GM21423 (cell line): Measurements from ENCODE around the gene PNKP.
A peak's percentile ranks its signal among the peaks of the same experiment; 100 is the strongest.

ENCODE experiments used
- ATAC-seq: cut with Tn5 transposase; IDR thresholded peaks from one replicate; pipeline ENCODE4 v1.9.1; 2021; ENCODE audit warnings: mild to moderate bottlenecking, moderate library complexity; ENCODE audit not compliant: unreplicated experiment

The PNKP gene

DNA sequence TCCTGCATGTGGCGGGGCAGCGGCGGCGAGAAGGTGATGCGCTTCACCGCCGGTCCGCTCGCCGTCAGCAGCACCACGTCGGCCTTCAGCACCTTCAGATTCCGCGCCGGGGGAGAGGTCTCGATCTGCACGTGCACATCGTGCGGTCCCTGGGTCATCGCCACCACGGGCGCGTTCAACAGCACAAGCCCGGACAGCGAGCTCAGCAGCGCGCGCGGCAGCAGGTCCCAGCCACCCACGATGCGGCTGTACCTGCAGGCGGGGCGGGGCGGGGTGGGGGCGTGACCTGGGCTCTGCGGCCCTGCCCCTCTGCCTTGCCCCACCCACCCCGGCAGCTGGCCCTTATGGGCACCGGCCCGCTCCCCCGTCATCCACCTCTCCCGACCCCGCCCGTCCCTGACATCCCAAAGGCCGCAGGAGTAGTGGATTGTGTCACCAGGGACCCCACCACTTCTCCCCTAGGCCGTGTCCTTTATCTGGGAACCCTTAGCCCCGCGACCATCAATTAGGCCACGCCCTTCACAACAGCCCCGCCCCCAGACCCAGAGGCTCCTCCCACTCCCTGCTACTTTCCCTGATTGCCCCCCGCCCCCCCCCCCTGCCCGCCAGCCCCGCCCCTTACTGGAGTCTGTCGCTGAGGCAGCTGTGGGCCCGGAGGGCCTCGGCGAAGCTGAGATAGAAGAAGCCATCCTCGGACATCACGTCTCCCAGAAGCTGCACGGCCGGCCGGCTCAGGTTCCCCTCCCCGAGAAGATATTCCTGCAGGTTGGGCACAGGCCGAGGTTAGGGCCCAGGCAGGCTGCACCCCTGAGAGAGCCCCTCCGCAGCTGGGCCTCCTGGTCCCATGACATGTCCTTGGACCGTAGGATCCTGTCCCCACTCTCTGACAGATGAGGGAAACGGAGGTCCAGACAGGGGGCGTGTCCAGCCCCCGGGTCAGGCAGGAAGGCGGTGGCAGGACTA, 23.3 kb upstream of the PNKP start:
- ATAC-seq, result no peak

DNA sequence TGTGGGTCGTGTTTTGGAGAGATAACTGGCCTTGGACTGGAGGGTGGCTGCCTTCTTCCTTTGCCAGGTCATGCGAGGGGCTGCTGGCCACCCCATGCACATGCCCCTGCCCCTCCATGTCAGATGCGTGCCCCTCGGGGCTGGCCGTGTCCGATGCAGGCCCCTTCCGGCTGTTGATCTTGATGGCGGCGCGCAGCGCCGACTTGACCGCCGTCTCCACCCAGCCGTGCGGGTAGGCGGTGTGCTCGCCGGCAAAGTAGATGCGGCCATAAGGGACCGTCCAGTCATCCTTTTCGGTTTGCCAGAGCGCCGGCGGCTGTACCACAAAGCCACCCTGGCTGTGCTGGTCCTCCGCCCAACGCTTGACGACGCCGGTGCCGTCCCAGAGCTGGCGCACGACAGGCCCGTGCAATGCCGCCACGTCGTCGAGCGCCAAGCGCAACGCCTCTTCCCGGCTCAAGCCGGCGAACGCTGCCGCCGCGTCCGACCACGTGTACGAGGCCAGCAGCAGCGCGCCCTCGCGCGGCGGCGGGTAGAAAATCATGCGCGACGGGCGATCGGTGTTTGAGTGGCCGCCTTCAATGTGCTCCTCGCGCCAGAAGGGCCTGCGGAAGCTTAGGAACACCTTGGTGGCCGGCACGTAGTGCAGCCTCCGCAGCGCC, 22.4 kb upstream of the PNKP start:
- ATAC-seq, result no peak

DNA sequence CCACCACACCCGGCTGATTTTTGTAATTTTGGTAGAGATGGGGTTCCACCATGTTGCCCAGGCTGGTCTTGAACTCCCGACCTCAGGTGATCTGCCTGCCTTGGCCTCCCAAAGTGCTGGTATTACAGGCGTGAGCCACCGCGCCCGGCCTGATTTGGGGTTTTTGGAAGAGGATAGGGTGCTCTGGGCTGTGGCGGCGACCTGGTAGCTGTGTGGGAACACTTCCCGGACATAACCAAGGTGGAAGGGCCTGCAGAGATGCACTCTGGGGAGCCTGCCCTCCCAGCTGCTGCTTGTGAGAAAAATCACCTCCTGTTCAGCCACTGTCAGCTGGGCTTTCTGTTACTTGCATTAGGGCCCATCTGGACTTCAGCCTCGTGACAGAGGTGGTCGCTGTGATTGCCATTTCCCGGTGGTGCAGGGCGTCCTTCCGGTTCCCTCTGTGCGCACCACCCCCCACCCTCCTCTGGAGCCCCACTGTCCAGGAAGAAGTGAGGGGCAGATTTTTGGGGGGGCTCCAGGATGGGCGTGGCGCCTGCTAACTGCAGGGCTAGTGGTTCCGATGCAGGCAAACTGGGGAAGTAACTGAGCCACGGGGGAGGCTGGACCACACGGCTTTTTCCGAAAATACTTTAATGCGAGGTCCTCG, 21.8 kb upstream of the PNKP start:
- ATAC-seq, result no peak

DNA sequence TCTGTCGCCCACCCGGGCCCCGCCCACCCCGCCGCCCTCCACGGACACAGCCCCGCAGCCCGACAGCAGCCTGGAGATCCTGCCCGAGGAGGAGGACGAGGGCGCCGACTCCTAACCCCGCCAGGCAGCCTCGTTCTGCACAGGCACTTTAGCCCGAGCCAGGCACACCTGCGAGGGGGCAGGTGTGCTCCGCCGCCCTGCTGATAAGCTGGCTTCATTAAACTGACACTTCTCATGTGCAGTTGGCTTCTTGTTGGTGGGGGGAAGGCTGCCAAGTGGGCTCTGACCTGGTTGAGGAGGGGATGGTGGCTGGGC, 21.1 kb upstream of the PNKP start:
- ATAC-seq, result no peak

DNA sequence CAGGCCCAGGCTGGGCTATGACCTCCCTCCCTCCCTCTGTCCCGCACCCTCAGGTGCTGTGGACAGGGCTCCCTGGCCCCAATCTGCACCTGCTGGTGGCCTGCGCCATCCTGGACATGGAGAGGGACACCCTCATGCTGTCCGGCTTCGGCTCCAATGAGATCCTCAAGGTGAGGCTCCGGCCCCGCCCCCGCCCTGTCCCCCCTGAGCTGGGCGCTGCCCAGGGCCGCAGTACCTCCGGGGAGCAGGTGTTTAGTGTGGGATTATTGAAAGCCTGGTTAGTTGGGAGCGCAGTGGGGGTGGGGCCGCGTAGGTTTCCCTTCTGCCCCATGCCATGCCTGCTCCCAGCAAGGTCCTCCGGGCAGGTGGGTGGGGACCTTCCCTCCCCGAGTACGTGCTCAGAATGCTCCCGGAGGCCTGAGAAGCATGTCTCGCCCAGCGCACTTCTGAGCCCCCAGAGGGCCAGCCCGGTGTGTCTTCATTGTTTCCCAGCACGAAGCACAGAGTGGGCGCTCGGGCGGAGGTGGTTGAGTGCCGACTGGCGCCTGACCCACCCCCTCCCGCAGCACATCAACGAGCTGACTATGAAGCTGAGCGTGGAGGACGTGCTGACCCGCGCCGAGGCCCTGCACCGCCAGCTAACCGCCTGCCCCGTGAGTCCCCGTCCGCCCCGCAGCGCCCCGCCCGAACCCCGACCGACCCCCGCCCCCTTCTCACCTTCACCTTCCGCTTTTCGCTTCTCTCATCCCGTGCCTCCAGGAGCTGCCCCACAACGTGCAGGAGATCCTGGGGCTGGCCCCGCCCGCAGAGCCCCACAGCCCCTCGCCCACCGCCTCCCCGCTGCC, 20.5 kb upstream of the PNKP start:
- ATAC-seq, result no peak

DNA sequence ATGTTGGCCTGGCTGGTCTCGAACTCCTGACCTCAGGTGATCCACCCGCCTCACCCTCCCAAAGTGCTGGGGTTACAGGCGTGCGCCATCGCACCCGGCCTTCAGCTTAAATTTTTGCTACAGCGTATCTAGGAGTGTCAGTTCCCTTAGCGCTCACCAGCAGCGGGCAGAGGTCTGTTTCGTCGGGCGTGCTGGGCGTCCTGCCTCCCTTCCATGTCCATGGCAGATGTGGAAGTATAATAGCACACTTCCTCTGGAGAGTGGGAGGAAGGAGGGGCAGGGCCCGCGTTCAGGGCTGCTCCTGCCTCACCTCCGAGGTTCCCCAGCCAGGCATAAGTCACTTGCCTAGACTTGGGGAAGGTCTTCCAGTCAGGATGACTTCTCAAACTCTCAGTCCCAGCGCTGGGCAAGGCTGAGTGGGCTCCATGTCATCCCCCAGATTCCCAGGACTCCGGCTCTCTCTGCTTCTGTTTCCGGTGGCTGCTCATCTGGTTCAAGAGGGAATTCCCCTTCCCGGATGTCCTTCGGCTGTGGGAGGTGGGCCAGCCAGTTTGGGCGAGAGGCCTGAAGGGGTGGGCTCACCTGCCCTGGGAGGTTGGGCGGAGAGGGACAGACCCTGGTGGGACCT, 19.8 kb upstream of the PNKP start:
- ATAC-seq, result no peak

DNA sequence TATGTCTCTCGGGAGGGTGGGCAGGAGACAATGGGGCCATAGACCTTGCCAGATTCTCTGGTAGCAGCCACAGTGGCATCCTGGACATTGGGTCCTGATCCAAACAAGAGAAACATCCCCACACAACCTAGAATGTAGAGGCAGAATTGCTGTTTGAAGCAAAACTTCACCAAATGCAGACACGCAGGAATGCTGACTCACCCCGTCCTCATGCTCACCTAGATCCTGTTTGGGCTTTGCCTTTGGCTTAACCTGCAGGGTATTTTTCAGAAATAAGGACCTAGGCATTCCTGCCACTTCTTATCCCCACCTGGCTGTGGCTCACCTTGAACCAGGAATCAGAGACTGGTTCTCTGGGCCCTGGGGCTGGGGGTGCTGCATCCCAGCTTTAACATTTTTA, 17.4 kb upstream of the PNKP start:
- no peak for ATAC-seq

DNA sequence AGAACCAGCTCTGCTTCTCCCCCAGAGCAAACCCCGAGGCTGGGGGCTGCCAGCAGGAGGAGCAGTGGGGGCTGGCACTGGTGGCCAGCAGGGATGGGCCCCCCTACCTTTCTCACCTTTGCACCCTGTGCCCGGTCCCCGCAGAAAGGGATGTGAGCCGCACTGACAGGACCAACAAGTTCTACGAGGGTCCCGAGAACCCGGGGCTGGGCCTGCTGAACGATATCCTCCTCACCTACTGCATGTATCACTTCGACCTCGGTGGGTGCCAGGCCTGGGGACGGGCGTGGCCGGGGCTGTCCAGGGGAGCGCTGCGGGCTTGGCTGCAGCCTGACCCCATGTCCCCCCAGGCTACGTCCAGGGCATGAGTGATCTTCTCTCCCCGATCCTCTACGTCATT, 16.7 kb upstream of the PNKP start:
- ATAC-seq, result no peak

DNA sequence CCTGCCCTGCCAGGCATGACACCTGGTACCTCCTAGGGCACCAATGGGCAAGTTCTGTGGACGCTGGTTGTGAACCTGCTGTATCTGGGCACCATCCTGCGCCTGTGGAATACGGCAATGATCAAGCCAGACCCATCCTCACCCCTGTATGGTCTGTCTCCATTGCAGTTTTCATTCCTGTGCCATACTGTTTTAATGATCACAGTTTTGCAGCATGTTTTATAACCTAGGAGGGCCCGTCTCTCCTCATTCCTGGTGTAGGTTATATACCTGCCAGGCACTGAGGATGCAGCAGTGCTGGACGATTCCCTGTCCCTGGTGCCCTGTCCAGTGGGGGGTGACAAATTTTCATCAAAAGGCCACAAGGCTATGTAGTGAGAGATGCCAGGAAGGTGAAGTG, 15.7 kb upstream of the PNKP start:
- ATAC-seq, result no peak

DNA sequence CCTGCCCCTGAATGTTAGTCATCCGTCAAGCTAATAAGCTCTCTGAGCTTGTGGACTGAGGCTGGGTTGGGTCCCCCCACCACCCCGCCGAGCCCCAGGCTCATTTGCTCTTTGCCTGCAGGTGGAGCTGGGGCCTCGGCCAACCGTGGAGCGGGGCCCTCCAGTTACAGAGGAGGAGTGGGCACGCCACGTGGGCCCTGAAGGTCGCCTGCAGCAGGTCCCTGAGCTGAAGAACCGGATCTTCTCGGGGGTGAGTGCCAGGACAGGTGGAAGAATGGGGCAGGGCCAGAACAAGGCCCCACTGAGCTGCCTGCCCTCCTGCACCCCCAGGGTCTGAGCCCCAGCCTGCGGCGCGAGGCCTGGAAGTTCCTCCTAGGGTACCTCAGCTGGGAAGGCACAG, 15.3 kb upstream of the PNKP start:
- ATAC-seq, result no peak

DNA sequence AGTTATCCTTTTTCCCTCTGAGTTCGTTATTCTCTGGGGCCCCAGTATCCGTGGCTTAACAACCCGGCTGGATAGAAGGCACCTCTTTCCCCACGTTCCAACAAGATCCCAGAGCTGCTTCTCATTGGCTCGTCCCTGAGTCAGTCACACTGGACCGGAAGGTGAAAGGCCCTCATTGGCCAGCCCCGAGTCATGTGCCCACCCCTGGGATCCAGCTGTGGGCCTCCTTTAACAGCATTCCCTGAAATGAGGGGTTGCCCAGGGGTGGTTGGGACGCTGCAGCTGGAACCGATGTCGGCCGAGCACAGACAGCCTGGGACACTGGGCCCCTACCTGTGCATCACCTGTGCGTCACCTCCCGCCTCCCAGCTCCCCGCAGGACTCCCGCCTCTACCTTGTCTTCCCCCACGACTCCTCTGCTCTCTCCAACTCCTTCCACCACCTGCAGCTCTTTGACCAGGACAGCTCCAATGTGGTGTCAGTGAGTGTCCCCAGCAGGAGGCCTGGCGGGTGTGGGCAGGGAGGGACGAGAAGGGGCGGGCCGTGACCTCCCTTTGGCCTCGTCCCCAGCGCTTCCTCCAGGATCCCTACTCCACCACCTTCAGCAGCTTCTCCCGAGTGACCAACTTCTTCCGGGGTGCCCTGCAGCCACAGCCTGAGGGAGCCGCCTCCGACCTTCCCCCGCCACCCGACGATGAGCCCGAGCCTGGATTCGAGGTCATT, 14.5 kb upstream of the PNKP start:
- ATAC-seq, result no peak

DNA sequence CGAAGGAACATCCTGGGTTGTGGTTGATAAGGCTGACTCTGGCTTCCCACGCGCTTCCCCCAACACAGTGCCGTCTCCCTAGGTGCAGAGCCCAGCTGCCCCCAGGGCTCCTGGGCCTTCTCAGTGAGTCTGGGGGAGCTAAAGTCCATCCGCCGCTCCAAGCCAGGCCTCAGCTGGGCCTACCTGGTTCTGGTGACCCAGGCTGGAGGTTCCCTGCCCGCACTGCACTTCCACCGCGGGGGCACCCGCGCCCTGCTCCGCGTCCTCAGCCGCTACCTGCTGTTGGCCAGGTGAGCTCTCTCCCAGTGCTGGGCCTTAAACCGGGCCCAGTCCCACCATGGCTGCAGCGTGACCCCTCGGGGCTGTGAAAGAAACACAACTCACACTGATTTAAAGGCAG, 13.8 kb upstream of the PNKP start:
- no peak for ATAC-seq

DNA sequence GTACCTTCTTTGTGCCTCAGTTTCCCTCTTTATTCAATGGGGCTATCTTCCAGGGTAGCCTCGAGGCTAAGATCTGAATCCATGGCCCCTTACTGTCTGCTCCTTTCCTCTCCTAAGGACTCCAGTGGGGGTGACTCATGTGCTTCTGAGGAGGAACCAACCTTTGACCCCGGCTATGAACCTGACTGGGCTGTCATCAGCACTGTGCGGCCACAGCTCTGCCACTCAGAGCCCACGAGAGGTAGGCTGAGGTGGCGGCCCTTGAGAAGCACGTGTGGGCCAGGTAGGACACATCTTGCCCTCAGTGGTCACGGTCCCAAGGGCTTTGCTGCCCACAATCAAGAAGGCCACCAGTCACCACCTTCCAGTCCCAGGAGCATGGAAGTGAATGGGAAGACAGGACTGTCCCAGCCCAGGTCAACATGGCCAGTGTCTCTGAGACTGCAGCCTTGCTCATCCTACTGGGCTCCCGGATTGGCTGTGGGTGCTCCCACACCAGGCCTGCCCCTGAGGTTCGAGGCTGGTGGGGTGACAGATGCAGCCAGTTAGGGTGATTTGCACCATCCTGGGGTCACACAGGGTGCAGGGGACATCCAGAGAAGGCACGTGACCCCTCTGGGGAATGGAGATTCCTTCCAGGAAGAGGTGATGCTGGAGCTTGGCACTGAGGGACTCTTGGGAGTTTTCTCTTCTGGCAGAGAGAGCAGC, 12.9 kb upstream of the PNKP start:
- ATAC-seq, result no peak

DNA sequence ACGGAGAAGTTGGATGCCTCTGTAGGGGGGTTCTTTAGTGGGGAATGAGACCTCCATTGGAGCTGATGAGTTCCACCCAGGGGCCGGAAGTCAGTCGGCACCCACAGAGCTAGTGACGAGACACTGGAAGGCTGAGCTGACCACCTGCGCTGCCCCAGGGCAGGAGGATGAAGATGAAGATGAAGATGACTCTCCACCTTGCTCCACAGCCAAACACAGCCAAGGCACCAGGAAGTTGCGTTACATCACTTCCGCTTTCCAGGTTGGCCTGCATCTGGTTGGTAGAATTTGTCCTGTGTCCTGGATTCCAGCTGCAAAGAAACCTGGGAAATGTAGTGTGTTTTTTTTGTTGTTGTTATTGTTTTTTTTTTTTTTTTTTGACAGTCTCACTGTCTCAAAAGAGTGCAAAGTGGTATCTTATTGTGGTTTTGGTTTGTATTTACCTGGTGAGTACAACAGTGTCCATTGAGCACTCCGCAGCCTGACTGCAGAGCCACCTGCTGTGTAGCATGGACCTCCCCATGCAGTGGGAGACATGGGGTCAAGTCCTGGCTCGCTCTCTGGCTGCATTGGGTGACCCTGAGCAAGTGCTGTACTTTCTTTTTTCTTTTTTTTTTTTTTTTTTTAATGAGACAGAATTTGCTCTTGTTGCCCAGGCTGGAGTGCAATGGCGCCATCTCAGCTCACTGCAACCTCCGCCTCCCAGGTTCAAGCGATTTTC, 12.0 kb upstream of the PNKP start:
- no peak for ATAC-seq

DNA sequence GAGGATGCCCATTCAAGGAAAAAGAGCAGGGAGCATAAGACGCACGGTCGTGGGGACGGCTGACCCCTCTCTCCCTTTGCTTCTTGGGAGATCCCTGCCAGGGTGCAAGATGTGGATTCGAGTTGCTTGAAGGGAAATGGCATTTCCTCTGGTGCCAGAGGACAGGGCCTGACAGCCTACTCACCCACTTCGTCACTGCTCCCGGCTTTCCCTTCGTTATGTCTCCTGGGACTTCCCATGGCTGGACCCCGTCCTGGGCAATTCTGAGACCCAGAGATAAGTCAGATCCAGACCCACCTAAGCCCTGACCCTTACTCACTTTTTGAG, 11.3 kb upstream of the PNKP start:
- ATAC-seq, result no peak

DNA sequence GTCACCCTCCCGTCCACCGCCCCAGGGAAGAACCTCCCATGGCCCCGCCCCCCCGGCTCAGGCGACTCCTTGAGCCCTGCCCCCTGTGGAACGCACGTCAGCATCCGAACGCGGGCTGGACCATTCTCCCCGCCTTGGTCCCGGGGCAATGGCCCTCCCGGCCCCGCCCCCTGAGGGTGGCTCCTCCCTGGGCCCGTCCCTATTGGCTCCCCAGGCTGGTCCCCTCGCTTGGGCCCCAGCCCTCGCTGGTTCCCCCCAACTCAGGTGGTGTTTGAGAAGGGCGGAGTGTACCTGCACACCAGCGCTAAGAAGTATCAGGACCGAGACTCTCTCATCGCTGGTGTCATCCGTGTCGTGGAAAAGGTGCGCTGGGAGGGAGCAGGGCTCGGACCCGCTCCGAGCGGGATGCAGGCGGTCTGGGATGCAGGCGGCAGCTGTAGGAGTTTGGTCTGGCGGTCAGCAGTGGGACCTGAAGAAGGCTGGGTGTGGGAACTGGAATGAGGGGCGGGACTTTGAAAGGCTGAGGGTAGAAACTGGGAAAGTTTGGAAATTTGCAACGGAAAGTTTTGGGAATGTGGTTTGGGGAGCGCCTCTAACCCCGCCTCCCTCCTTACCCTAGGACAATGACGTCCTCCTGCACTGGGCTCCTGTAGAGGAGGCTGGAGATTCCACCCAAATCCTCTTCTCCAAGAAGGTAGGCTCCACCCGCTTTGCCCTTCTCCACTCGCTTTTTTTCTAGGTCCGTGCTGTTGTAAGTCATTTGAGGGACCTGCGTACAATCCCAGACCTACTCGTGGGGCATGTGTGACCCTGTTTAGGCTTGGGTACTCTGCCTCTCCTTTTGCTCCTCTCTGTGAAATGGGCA, 10.7 kb upstream of the PNKP start:
- peak; percentile 43 for ATAC-seq

DNA sequence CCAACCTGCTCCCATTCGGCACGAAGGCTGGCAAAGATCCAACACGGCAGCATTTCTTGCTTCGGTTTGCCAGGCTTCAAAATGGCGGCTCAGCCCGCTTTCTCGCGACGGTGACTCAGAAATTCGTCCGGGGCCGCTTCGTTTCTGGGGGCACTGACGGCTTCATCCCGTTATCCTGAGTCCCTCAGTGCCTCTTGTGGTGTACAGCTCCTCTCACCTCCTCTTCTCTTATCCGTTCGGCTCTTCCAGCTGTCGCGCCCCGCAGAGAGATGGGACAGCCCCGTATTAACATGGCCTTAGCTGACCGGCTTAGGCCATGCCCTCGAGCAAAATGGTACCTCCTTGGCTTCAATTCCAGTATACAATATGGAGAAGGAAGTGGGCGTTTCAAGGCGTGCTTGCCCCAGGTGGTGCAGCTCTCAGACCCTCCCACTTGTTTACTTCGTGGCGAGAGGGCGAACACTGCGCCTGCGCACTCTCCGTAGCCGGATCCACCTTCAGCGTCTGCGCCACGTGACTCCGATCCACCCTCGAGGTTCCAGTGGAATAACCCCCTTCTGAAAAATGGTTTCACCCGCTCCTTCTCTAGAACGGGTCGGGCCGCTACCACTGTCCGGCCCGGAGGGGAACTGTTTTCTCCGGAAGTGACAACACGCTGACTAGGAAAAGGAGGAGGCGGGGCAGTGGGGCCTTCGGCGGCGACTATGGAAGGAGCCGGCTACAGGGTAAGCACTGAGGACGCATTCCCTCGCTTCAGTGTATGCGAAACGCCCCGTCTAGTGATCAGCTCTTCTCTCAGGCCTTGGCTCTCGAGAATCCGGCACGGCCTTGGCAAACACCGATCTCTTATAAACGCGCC, 9.9 kb upstream of the PNKP start, which contains the start of the genes AKT1S1 and TBC1D17:
TSS of gene AKT1S1 (minus strand) at position 336 of the 859 bp plus-strand sequence. CDS start 4,060 bp downstream, outside the sequence.
TSS of gene TBC1D17 (plus strand) at position 683 of the 859 bp plus-strand sequence. CDS start at position 705, 22 bp downstream.
- peak; percentile 52 for ATAC-seq
